Loucy (cell line): ENCODE measurements around the gene MED26.

ENCODE experiments used
- H2AFZ ChIP-seq: fragments of 200-600 bp; sonication (generic); 2 replicates; pipeline ENCODE4 v1.6.0; 2016; ENCODE audit warnings: antibody characterized with exemption, mild to moderate bottlenecking, low read length, moderate library complexity
- H3F3A ChIP-seq: fragments of 200-600 bp; 2 replicates; pipeline ENCODE4 v1.6.0; 2016; ENCODE audit warnings: antibody characterized with exemption, low read depth, mild to moderate bottlenecking
- H3K27me3 ChIP-seq: fragments of 200-600 bp; sonication (generic); 2 replicates; pipeline ENCODE4 v1.6.1; 2014; ENCODE audit warnings: low read length, mild to moderate bottlenecking; ENCODE audit not compliant: insufficient read depth, poor library complexity, severe bottlenecking
- H3K36me3 ChIP-seq: fragments of 200-600 bp; sonication (generic); 2 replicates; pipeline ENCODE4 v1.6.1; 2016; ENCODE audit warnings: low read length; ENCODE audit not compliant: insufficient read depth
- H3K4me1 ChIP-seq: fragments of 200-600 bp; sonication (generic); 2 replicates; pipeline ENCODE4 v1.5.1; 2014; ENCODE audit warnings: low read length, mild to moderate bottlenecking; ENCODE audit not compliant: insufficient read depth, poor library complexity, severe bottlenecking
- H3K4me2 ChIP-seq: fragments of 200-600 bp; sonication (generic); 2 replicates; pipeline ENCODE4 v1.6.0; 2014; ENCODE audit warnings: antibody characterized with exemption, low read length, low read depth, mild to moderate bottlenecking; ENCODE audit not compliant: poor library complexity, severe bottlenecking
- H3K4me3 ChIP-seq: fragments of 200-600 bp; sonication (generic); 2 replicates; pipeline ENCODE4 v1.5.1; 2014; ENCODE audit warnings: low read length, mild to moderate bottlenecking, mixed read lengths; ENCODE audit not compliant: poor library complexity, severe bottlenecking
- H3K79me2 ChIP-seq: fragments of 200-600 bp; sonication (generic); 2 replicates; pipeline ENCODE4 v1.6.1; 2014; ENCODE audit warnings: low read length; ENCODE audit not compliant: insufficient read depth
- H3K9ac ChIP-seq: fragments of 200-600 bp; sonication (generic); 2 replicates; pipeline ENCODE4 v1.6.0; 2014; ENCODE audit warnings: mild to moderate bottlenecking, low read depth, low read length, moderate library complexity; ENCODE audit not compliant: poor library complexity, severe bottlenecking
- H3K9me2 ChIP-seq: fragments of 200-600 bp; sonication (generic); replicated peaks from 2 replicates; pipeline ENCODE4 v1.6.1; 2016; ENCODE audit warnings: low read depth, low read length, mixed read lengths
- H3K9me3 ChIP-seq: fragments of 200-600 bp; sonication (generic); 2 replicates; pipeline ENCODE4 v1.6.1; 2014; ENCODE audit warnings: mild to moderate bottlenecking, antibody characterized with exemption, low read length, low read depth; ENCODE audit not compliant: insufficient read depth
- H4K20me1 ChIP-seq: fragments of 200-600 bp; sonication (generic); 2 replicates; pipeline ENCODE4 v1.6.0; 2014; ENCODE audit warnings: antibody characterized with exemption, low read length, mild to moderate bottlenecking; ENCODE audit not compliant: insufficient read depth, poor library complexity, severe bottlenecking
- EZH2phosphoT487 ChIP-seq: fragments of 200-600 bp; IDR thresholded peaks from 2 replicates; pipeline ENCODE4 v1.6.1; 2018; ENCODE audit warnings: antibody characterized with exemption, mild to moderate bottlenecking, moderate library complexity, borderline replicate concordance
- TF ChIP-seq, protein P1 (sequence below): fragments of 200-600 bp; sonication (generic); conservative IDR thresholded peaks from 2 replicates; pipeline ENCODE4 v1.5.1; 2014; ENCODE audit warnings: mild to moderate bottlenecking, antibody characterized with exemption, low read length

Gene MED26

DNA sequence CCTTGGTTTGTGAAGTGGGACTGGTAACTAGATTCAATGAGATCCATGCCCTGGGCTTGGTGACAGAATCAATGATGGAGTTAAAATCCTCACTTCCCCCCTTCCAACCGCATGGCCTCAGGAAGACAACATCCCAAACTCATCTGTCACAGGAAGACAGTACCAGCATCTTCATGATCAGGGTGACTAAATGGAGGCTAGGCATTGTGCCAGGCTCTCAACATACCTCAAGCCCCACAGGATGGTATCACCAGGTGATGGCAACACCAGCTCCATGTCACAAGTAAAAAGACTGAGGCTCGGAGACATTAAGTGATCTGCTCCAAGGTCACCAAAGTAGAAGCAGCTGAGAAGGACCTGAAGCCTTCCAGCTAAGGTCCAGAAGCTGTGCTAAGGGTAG, 14.2 kb downstream of the MED26 start:
- Histone ChIP-seq H3K27me3 (no peaks in the 10 kb centered on the region), H3K4me2 (no peak overlapping the region), H3K9me3 (no peaks in the 10 kb centered on the region), H3K36me3 (no peaks in the 10 kb centered on the region), H3K79me2 (peaks cover 100% of the 10 kb centered on the region), H3K9ac (no peak overlapping the region), H2AFZ (no peak overlapping the region), H3F3A (no peaks in the 10 kb centered on the region), H4K20me1 (peaks cover 88% of the 10 kb centered on the region), H3K9me2 (no peaks in the 10 kb centered on the region), H3K4me1 (peaks cover 11% of the 10 kb centered on the region), H3K4me3 (no peak overlapping the region)
- TF ChIP-seq EZH2phosphoT487 = no peak
- TF ChIP-seq, protein P1, sequence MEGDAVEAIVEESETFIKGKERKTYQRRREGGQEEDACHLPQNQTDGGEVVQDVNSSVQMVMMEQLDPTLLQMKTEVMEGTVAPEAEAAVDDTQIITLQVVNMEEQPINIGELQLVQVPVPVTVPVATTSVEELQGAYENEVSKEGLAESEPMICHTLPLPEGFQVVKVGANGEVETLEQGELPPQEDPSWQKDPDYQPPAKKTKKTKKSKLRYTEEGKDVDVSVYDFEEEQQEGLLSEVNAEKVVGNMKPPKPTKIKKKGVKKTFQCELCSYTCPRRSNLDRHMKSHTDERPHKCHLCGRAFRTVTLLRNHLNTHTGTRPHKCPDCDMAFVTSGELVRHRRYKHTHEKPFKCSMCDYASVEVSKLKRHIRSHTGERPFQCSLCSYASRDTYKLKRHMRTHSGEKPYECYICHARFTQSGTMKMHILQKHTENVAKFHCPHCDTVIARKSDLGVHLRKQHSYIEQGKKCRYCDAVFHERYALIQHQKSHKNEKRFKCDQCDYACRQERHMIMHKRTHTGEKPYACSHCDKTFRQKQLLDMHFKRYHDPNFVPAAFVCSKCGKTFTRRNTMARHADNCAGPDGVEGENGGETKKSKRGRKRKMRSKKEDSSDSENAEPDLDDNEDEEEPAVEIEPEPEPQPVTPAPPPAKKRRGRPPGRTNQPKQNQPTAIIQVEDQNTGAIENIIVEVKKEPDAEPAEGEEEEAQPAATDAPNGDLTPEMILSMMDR = no peak

DNA sequence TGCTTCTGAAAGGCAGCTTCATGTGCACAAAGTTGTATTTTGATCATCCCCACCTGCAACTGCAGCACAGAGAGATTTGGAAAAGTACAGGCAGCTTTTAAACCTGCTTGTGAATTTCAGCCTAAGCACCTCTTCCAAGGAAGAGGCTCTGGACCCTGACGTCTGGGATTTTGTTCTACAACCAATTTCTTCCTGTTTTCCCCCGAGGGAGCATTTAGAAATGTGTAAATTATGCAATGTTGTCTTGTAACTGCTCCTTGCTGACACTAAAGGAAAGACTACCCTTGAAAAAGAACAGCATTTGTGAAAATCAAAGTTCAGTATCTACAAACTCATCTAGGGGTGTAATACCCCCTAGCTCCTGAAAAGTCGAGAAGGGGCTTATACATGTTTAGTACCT, 15.4 kb downstream of the MED26 start:
- no peaks in the 10 kb centered on the region for H3F3A ChIP-seq
- peaks cover 7% of the 10 kb centered on the region for H3K4me1 ChIP-seq
- no peak overlapping the region for H3K4me2 ChIP-seq
- H3K27me3 ChIP-seq = no peaks in the 10 kb centered on the region
- TF ChIP-seq, protein P1 = no peak
- TF ChIP-seq EZH2phosphoT487 = no peak
- H3K79me2 ChIP-seq = peaks cover 100% of the 10 kb centered on the region
- no peak overlapping the region for H3K4me3 ChIP-seq
- no peak overlapping the region for H3K9ac ChIP-seq
- H3K36me3 ChIP-seq = no peaks in the 10 kb centered on the region
- H3K9me3 ChIP-seq = no peaks in the 10 kb centered on the region
- peaks cover 88% of the 10 kb centered on the region for H4K20me1 ChIP-seq
- H2AFZ ChIP-seq = no peak overlapping the region
- no peaks in the 10 kb centered on the region for H3K9me2 ChIP-seq

DNA sequence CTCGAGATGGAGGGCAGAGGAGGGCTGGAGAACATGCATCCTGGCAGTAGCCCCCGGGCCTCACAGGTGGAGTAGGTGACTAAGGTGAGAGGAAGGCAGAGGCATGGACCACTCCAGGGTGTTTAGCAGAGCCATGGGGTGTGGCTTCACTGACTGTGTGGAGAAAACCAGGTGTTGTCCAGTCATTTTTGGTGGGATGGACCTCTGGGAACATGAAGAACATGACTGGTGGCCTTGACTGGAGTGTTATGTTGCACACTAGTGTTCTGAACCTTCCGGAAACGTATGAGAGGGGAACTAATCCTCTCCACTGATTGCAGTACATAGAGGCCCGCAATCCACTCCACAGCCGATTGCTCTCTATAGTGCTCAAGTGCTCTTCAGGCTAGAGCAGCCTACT, 16.9 kb downstream of the MED26 start:
- Histone ChIP-seq H3K27me3 (no peaks in the 10 kb centered on the region), H3K4me2 (no peak overlapping the region), H3K36me3 (no peaks in the 10 kb centered on the region), H3F3A (no peaks in the 10 kb centered on the region), H2AFZ (no peak overlapping the region), H3K9ac (no peak overlapping the region), H3K4me3 (no peak overlapping the region), H4K20me1 (peaks cover 77% of the 10 kb centered on the region), H3K4me1 (peaks cover 7% of the 10 kb centered on the region), H3K79me2 (peaks cover 96% of the 10 kb centered on the region), H3K9me3 (no peaks in the 10 kb centered on the region), H3K9me2 (no peaks in the 10 kb centered on the region)
- TF ChIP-seq, protein P1 = no peak
- no peak for TF ChIP-seq EZH2phosphoT487
